GM21447 (cell line): ENCODE data around the gene CDK12.

Experiments used
- ATAC-seq: cut with Tn5 transposase; IDR thresholded peaks from one replicate; pipeline ENCODE4 v1.9.1; 2021; ENCODE audit not compliant: unreplicated experiment

Gene CDK12

DNA sequence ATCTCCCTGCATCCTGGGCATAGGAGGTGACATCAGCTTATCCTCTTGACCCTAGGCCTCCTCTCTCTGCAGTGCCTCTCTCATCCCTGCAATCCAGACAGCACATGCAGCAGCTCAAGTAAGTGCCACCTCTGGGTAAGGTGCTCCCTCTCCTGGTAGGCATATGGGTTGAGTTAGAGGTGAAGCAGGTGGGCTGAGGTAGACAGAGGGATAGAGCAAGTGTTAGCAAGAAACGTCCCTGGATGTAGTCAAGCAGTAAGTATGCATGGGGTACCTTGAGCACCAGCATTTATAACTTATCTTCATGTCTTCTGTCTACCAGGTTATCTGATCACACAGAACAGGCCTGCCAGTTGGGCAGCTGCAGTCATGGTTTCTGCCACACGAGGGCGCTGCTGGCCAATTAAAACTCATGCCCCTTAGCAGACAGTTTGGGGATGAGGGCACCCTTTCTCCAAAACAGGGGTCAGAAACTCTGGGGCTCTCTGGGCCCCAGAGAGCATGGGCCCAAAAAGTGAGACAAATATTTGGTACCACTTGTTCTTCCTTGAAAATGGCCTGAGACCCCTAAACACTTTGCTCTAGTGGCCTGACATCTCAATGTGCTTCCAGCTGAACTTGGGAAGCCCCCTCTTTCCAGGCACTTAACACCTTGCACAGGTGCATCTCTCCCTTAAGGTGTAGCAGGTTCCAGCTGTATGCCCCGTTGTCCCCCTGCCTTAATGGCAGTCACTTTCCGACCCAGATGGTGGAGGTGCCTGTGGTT, 86.6 kb downstream of the CDK12 start:
- no peak for ATAC-seq

DNA sequence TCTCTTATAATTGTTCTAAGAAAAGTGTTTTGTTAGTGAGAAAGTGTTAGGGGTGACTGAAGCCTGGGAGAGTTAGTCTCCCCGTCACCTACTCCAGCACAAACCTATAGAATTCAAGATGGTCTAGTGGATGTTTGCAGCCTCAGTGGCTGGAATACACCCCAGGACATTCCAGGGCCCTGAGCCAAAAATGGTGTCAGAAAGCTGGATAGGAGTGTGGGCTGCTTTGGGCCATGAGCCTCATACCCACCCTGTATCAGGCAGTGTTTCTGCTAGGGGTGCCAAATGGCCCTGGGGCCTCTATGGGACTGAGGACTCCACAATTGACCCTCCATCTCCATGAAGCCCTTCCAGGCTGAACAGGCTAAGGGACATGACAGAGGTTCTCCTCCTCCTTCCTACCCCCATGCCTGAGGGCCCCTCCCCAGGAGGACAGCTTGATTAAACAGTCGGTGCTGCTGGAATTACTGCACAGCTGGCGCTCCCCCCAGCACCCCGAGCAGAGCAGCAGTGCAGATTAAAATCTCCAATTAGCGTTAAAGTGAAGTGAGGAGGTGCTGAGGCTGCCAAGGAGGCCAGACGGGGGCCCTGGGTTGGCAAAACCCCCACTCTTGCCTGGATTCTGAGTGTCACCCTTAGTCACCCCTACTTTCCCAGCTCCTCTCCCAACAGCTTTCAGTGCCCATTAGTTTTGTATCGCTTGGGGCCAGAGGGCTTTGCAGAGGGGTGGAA, 87.4 kb downstream of the CDK12 start:
- no peak for ATAC-seq

DNA sequence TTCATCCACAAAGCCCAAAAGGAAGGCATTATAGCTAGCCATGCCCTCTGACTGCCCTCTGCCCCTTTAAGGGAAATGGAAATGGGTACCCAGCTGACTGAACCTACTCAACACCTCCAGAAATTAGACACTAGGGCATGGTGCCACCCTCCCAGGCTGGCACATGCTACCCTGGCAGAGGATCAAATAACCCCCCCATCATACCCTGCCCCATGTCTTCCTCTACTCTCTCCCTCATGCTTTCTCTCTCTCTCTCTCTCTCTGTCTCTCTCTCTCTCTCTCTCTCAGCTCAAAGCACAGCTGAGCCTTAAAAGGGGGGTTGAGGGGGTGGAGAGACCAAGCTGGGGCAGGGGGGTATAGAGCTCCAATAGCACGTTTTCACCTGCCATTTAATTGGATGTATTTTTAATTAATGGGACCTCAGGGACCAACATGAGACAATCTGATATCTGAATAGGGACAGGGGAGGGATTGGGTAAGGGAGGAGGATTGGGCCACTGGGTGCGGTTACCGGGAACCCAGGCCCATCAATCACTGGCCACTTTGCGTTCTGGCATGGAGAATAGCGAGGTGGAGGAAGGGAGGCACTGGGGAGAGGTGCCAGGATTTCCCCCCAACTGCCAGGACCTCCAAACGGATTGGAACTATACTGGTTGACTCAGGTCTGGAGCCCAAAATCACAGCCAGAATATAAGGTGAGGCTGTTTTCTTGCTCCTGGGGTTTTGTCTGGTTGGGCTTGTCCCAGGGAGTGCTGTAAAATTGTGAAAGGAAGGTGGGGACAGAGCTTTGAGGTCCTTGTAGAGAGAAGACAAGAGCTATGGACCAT, 88.7 kb downstream of the CDK12 start:
- no peak for ATAC-seq

DNA sequence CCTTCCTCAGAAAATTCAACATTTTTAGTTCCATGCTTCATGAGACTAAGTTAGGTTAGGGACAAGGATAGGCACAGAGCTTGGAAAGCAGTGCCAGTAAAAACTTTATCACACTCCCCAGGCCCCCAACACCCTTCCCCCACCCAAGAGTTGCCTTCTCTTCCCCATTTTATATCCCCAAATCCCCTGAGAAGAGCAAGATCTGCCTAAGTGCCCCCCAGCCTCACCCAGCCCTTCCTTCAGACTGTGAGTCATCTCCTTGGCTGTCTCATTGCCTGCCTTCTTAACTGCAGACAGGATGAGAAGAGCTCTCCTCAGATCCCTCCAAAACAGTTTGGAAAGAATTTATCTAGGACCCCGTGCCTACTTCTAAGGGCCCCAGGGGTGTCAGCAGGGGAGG, 90.6 kb downstream of the CDK12 start:
- no peak for ATAC-seq

DNA sequence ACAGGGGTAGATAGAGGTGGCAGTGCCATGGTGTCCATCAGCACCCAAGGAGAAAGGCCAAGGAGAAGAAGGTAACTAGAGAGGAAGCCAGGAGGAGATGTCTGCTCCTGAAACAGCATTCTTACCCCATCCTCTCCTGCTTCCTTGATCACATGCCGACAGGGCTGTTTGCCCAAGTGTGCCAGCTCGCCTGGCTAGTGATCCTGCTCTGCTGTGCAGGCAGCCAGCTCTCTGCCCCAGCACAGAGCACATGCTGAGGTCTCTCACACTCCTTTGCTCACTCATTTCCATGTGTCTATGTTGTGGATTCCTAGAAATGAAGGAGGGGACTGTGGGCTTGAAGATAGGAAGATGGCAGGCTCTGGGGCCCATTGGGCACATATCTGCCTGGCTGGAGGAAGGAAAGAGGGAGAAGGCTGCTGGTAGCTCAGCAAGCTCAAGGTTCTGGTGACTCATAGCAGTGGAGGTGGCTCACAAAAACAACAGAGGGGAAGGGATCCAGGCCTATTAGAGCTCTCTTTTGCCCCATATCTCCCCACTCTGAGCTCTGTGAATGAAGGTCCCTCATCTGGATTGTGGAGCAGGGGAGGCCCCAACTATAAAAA, 92.2 kb downstream of the CDK12 start:
- no peak for ATAC-seq

DNA sequence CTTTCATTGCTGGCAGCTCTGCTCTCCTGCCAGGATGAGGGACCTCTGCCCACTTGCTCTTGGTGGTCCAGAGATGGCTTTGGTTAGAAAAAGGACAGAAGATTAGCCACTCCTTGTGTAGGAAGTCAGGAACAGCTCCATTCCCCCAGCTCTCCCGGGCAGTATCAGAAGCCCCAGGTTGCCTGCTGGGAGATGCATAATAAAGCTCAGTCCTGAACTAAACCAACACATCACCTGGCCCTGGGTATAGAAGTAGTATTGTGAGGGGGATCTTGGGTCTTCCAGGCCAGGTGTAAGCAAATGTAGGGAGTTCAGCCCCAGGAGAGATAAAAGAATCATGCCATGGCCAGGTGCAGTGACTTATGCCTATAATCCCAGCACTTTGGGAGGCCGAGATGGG, 94.1 kb downstream of the CDK12 start:
- no peak for ATAC-seq

DNA sequence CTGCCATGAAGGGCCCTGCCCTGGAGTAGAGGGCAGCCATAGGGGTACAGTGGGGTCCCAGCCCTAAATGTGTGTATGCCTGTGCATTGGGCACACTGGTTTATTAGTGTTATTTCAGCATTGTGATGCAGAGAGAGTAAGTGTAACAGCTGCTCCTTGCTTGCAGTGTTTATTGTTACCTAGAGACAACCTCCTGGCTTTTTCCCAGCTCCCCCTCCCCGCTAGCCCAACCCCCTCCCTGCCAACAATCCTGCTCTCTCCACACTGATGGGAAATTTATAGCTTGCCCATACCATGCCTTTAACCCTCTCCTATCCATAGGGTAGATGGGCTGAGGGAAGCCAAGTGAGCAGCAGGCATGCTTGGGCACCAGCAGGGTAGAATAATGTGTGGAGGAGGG, 95.1 kb downstream of the CDK12 start:
- no peak for ATAC-seq

DNA sequence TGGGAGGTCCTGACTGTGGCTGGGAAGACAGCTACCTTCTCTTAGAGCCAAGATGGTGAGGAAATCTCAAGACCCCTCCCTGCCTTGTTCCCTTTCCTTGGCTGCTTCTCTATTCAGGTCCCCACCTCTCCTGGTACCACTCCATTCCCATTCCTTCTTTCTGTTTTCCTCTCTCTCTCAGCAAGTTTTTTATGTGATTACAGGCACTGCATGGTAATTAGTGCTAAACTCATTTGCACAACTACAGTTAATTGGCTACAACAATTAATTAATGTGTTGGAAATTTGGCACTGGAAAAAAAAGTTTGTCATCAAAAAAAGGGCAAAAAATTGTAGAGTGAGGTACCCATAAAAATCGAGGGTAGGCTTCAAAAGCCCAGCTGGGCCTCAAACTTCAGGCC, 101.1 kb downstream of the CDK12 start:
- ATAC-seq, result no peak

DNA sequence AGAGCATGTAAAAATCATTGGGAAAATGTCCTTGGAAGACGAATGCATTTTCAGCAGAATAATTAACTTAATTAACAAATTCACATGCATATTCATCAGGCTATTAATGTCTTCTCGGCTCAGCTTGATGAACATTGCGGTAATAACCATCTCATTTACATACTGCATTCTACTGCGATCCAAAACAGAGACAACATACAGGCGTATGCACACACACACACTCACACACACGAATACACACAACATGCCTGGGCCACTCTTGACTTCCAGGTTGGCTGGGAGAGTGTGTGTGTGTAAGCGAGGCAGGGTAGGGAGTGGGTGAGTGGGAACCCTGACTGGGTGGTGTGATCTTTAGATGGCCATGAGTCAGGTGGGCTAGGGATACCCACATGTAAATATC, 101.7 kb downstream of the CDK12 start:
- ATAC-seq, result no peak

DNA sequence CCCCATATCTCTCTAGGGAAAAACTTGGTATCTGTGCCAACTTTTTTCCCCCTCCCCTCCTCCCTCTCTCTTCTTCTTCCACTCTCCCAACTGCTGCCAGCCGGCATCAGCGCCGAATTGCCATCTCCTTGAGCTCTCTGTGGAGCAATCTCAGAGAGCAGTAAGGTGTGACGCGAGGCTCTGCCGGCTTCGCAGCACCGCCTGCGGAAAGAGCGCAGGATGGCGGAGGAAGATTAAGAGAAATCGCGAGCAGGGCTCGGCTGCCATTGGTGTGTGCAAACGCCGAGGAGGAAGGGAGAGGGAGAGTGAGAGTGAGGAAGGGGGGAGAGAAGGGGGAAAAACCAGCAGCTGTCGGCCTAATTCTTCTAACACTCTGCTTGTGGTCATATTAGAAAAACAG, 102.2 kb downstream of the CDK12 start:
- ATAC-seq, result no peak

DNA sequence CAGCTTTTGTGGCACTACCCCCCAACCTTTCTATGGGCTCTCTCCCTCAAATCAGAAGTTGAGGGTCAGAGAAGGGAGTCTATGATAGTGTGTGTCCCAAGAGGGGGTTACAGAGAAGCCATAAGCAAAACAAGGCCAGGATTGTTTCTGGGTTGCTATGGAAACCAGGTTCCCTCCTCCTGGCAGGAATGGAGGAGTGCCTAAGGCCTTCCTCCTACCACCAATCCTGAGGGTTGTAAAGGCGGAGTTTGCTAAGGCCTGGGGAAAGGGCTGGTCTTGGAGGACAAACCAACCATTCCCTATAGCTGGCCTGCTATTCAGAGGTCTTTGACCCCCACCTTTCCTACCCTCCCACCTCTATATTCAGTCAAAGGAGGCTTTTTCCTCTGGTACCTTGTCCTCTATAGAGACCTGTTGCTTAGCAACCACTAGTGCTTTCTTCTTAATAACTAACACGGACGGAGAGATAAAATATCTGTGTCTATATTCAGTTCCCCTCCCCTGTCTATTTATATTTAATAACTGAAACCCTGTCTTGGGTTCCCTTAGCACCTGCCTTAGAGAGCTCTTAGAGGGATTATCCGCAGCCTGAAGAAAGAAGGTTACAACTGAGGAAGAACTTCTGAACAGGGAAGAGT, 103.0 kb downstream of the CDK12 start:
- ATAC-seq, result no peak

DNA sequence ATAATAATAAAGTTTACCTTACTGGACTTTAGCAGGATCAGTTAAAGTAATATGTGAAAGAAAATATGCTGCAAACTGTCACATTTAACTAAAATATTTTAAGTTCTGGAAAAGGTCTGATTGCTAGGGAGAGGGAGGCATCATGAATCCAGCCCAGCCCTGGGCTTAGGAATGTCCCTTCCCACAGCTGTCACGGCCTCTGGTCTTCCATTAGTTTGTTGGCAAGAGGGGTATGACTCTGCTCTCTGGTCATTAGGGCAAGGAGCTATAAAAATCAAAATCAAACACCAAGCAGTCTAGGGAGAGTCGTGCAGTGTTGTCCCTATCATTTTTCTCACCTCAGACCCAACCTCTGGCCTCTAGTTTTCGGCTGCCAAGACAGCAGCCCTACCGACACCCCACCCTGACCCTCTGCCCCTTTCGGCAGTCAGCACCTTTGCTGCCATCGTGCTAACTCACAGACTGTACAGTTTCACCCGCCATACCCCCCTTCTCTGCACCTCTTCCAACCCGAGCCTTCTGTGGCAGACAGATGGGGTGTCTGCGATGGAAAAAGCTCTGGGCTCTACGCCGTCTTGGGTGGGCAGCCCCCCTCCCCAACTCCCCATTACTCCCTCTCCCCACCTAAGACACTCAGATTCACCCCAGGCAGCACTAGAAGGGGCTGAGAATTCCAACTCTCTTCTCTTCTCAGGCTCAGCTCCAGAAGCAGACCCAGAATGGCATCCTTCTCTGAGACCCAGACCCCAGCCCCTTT, 105.0 kb downstream of the CDK12 start:
- no peak for ATAC-seq

DNA sequence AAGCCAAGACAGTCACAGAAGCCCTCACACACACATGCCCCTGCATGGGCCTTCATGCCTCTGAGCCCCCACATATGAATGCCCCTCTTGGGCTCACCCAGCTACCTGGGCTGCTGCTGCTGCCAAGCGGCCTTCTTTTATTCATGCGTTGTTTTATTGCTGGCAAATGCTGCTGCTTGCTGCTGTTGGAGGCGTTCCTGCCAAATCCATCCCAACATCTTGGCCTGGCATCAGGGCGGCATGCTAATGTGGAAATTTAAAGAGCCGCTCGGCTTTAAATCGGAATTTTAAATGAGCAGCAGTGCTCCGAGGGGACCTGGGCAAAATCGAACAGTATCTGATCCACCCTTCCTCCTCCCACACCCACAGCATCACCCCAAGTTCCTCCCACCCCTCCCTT, 107.4 kb downstream of the CDK12 start:
- no peak for ATAC-seq

DNA sequence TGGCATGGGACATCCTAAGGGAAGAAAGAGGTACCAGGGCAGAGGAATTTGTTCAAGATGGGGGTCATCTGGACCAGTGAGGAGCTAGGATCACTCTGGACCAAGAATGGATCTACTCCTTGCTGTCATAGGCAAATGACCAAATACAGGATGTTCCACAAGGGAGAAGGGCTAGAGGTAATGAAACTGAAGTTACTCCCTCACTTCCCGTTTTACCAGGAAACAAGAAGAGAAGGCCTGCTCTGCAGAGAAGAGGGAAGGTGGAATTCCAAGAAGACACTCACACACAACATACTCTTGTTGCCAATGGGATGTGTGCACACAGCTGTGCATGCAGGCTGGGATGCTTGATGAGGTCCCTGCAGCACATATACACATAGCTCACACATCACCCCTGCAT, 107.8 kb downstream of the CDK12 start:
- ATAC-seq, result no peak

DNA sequence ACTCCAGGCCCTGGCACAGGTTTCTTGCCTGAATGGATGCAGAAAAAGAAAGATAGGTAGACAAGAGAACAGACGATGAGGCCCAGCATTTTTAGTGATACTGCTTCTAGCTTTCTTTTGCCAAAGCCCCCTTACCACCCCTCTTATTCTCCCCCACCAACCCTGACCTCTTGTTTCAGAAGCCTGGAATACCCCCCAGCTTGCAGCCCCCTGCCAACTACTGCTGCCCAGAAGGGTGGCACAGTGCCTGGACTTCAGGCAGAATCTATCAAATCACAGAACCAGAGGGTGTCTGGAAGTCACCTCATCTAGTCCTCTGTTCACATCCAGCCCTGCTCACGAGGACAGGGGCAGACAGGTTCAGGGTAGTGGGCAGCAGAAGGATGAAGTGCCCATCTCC, 110.8 kb downstream of the CDK12 start:
- no peak for ATAC-seq

DNA sequence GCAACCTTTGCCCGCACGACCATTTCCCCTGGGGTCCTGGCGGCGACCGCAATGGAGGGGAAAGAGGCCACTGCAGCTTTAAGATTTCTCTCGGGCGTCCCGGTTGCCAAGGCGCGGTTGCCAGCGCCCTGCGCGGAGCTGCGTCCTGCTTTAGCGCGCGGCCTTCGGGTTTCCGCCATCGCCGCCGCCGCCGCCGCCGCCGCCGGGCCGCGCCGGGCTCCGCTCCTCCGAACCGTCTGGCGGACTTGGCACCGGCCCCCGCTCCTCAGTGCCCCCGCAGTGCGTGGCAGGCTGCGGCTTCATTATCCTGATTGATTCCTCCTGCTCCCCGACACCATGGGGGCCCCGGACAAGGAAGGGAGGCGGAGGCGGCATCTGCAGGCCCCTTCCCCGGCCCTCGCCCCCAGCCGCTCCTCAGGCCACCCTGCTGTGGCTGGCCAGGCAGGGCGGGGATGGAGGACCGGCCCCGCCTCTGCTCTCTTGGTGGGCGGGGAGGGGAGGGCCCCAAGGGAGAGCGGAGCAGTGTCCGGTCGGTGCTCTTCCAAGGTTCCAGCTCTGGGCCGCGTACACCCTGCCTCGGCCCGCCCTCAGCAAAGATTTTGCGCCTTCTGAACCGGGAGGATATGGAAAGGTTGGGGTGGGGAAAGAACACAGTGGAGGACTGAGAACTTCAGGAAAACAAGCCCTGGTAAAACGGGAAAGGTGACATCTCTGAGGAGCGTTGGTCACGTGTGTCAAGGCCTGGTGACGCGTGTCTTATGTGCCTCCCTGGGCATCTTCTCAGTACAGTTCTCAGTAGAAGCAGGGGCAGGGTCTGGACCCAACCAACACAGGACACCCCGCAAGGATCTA, 112.4 kb downstream of the CDK12 start:
- ATAC-seq, result no peak

DNA sequence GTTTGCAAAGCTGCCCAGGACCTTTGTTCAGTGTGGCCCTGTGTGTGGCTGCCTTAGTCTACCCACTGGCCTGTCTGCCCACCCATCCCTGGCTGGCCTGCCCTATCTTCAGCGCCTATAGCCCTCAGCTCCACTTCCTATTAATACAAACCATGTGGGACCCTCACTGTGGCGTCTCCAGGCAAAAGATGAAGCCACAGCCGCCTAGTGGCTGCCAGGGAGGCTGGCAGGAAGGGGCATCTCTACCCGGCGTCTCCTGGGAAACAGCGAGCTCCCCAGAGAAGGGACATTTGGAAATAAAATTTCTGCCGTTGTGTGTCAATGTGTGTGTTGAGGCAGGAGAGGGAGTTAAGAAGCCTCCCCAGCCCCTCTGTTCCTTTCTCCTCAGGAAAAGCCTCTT, 114.9 kb downstream of the CDK12 start:
- ATAC-seq, result no peak

DNA sequence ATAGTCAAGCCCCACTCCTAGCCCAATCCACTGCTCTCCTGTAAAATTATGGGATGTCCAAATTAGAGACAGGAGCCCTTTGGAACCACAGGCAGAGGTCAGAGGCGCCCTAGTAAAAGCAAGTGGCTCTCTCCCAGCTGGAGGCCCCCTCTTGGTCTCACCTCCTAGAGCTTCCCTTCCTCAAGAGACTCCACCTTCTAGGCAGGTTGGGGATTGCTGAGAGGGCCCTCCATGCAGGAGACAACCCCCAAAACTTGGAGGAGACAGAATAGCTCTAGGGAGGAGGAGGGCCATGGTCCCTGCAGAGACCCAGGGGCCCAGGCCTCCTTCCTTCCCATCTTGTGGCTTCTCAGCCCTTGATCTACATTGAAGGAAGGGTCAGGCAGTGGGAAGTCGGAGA, 117.0 kb downstream of the CDK12 start:
- no peak for ATAC-seq

DNA sequence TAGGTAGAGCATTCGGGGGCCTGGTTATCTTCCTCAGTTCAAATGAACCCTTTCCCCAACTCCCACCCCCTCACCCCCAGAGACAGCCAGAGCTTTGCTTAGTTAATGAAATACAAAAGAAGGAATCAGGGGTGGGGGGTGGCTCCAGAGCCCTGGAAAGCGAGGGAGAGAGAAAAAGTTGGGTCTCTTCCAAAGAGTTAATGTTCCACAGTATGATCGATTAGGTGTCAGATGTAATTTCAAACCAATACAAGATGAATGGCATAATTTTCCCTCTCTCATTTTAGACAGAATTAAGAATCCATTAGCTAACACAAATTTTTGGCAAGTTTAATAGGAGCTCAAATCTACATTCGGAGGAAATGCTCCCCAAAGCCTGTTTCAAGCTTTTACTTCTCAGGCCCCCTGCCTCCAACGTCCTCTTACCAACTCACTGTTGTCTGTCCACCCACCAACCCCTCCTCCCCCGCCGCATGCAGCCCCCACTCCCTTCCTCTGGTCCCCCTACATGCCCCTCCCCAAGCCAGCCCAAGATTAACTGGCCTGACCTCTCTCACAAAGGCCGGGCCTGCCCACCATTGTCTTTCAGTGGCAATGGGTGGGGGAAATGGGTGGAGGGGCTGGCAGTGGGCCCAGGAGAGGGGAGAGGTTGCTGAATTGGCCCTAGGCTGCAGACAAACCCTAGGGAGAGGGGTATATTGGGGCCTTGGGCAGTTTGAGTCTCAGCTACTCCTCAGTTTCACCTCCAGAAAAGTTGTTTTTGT, 118.2 kb downstream of the CDK12 start:
- ATAC-seq, result no peak
